Measurements from ENCODE around the gene TMEM42. TPM values are rescaled to one million over a fixed set of nuclear protein-coding genes. Genes with fewer than 3 reads are reported as not detected.

TMEM42 gene
- total and polyA plus RNA-seq, 2 of the 8 experiments (the other 6 are each of a cell fraction or from before 2014, with no cell fraction given) = 11.2 to 41.4 TPM

GRCh38 chr3:44833394-44833793, 28.3 kb upstream of the TMEM42 start (continued):
- no peak for TF ChIP-seq SUZ12 (IDR thresholded peaks at IDR 0.05; ENCODE audit: low read length)
- no peak for TF ChIP-seq CHD2 (IDR thresholded peaks at IDR 0.05; ENCODE audit: low read length)
- TF ChIP-seq PHF8 (conservative IDR thresholded peaks at IDR 0.05; ENCODE audit: low read depth, low read length) = no peak
- no peak for TF ChIP-seq POLR2AphosphoS5 (IDR thresholded peaks at IDR 0.05; ENCODE audit: low read depth, low read length)
- no peak for TF ChIP-seq CREB1 (IDR thresholded peaks at IDR 0.05)

Measured in H1 (cell line).